ENCODE data around the gene KHDC3L. TPM values are rescaled to one million over a fixed set of nuclear protein-coding genes. Genes with fewer than 3 reads are reported as not detected.
A peak's percentile ranks its signal among the peaks of the same experiment; 100 is the strongest.
"Not testable (repeated sequence)": the region's sequence is repeated elsewhere in the genome, so short reads cannot be mapped to it uniquely, and the experiment has no call there.

The KHDC3L gene
- total and polyA plus RNA-seq, 8 donors: 0.13 to 0.23 (median 0.18) TPM; not detected in 5

- H3K36me3 ChIP-seq: no peaks in the 10 kb centered on the region
- no peak overlapping the region for H3K27ac ChIP-seq
- intact Hi-C loops (cut with DNase I): no loop called here
- DNase-seq (no peak), ATAC-seq (no peak)
- no peaks in the 10 kb centered on the region for H3K4me1 ChIP-seq
- no peak overlapping the region for H3K4me3 ChIP-seq
- H3K9me3 ChIP-seq: peaks cover 0 to 20% of the 10 kb centered on the region in 2 donors
- TF ChIP-seq, protein P1, sequence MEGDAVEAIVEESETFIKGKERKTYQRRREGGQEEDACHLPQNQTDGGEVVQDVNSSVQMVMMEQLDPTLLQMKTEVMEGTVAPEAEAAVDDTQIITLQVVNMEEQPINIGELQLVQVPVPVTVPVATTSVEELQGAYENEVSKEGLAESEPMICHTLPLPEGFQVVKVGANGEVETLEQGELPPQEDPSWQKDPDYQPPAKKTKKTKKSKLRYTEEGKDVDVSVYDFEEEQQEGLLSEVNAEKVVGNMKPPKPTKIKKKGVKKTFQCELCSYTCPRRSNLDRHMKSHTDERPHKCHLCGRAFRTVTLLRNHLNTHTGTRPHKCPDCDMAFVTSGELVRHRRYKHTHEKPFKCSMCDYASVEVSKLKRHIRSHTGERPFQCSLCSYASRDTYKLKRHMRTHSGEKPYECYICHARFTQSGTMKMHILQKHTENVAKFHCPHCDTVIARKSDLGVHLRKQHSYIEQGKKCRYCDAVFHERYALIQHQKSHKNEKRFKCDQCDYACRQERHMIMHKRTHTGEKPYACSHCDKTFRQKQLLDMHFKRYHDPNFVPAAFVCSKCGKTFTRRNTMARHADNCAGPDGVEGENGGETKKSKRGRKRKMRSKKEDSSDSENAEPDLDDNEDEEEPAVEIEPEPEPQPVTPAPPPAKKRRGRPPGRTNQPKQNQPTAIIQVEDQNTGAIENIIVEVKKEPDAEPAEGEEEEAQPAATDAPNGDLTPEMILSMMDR (IDR thresholded peaks at IDR 0.05): no peak
- no peaks in the 10 kb centered on the region for H3K27me3 ChIP-seq
These were observed 12.8 kb downstream of the KHDC3L start for GRCh38 chr6:73375216-73375615.

DNA sequence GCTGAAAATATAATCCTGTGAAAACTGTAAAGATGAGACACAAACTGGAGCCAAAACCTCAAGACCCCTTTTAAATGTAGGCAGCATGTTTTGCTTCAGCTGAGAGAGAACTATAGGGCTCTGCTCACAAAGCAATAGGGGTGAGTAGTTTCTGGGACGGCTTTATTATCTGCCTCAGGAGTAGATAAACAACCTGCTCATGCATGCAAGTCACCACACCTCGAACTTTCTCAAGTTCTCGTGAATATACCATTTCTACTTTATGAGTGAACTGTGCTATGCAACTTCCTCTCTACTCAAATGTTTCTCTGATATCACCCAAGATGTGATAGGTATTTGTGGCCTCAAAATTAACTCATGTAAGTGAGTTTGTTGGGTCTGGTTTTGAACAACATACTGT, 14.8 kb downstream of the KHDC3L start:
- ATAC-seq (no peak), DNase-seq (no peak)
- Histone ChIP-seq H3K4me1 (no peaks in the 10 kb centered on the region), H3K4me3 (no peak overlapping the region), H3K9me3 (peaks cover 0 to 5% of the 10 kb centered on the region in 2 donors), H3K27ac (no peak overlapping the region), H3K36me3 (no peaks in the 10 kb centered on the region), H3K27me3 (no peaks in the 10 kb centered on the region)
- TF ChIP-seq, protein P1 (IDR thresholded peaks at IDR 0.05): no peak
- intact Hi-C loops (cut with DNase I): no loop called here

DNA sequence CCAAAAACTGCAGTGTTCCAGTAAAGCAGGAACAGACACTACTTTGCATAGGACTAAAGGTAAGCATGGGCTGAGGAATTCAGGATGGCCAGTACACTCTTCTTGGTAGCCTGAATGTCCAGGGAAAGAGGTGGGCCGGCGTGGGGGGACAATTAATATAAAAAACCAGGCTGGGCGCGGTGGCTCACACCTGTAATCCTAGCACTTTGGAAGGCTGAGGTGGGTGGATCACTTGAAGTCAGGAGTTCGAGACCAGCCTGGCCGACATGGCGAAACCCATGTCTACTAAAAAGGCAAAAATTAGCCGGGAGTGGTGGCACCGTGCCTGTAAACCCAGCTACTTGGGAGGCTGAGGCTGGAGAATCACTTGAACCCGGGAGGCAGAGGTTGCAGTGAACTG, 19.1 kb downstream of the KHDC3L start:
- H3K9me3 ChIP-seq; H3K4me1 ChIP-seq; H3K27ac ChIP-seq; intact Hi-C loops (cut with DNase I); H3K27me3 ChIP-seq; ATAC-seq; DNase-seq; H3K4me3 ChIP-seq; H3K36me3 ChIP-seq: not testable (repeated sequence)

DNA sequence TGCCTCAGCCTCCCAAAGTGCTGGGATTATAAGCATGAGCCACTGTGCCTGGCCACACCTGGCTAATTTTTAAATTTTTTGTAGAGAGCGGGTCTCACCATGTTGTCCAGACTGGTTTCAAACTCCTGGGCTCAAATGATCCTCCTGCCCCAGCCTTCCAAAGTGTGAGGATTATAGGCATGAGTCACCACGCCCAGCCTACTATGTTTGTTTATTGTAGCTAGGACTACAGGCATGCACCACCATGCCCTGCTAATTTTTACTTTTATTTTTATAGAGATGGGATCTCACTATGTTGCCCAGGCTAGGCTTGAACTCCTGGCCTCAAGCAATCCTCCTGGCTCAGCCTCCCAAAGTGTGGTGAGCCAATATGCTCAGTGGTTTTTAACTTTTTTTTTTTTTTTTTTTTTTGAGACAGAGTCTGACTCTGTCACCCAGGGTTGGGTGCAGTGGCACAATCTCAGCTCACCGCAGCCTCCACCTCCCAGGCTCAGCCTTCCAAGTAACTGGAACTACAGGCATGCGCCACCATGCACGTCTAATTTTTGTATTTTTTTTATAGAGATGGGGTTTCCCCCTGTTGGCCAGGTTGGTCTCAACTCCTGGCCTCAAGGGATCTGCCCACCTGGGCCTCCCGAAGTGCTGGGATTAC, 20.1 kb downstream of the KHDC3L start:
- Histone ChIP-seq H3K4me3 (no peak overlapping the region), H3K27ac (no peak overlapping the region), H3K36me3 (no peaks in the 10 kb centered on the region), H3K9me3 (no peaks in the 10 kb centered on the region), H3K27me3 (no peaks in the 10 kb centered on the region), H3K4me1 (no peaks in the 10 kb centered on the region)
- no peak for ATAC-seq
- TF ChIP-seq, protein P1 (IDR thresholded peaks at IDR 0.05): no peak
- intact Hi-C loops (cut with DNase I): no loop called here
- no peak for DNase-seq

DNA sequence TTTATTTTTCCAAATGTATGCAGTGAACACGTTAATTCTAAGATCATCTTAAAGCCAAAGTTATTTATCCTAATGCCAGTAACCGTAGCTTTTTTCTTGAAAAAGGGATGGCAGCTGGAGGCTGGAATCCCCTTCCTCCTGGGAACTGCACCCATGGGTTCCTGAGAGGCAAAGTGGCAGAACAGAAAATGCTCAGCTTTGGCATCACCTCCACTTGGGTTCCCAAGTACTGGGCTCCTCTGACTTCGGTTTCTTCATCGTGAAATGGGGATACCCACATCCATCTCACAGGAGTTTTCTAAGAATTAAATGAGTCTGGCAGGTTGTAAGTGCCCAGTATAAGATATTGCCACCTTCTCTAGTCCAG, 26.0 kb downstream of the KHDC3L start:
- peak overlapping the region in 1 of 2 donors; percentile 79 for H3K27ac ChIP-seq
- TF ChIP-seq, protein P1 (IDR thresholded peaks at IDR 0.05): no peak
- DNase-seq (no peak), ATAC-seq (peak; percentile 43)
- H3K4me1 ChIP-seq: peaks cover 0 to 10% of the 10 kb centered on the region in 2 donors
- H3K9me3 ChIP-seq: no peaks in the 10 kb centered on the region
- no peaks in the 10 kb centered on the region for H3K36me3 ChIP-seq
- intact Hi-C loops (cut with DNase I): no loop called here
- no peaks in the 10 kb centered on the region for H3K27me3 ChIP-seq
- peak overlapping the region; percentile 37 to 46 for H3K4me3 ChIP-seq

Data from left lung (tissue), 10 donors.